WERI-Rb-1 (cell line): ENCODE measurements around the gene RNU5D-1.
"Not testable (repeated sequence)": the region's sequence is repeated elsewhere in the genome, so short reads cannot be mapped to it uniquely, and the experiment has no call there.

Experiments used
- DNase-seq: peaks from one replicate; pipeline ENCODE4 v3.0.0-alpha.2; 2020
- H3K27ac ChIP-seq: fragments of 250-450 bp; sonication (Bioruptor Pico); 2 replicates; pipeline ENCODE4 v1.5.1; 2020; ENCODE audit warnings: mild to moderate bottlenecking, moderate library complexity
- H3K27me3 ChIP-seq: fragments of 250-450 bp; sonication (Bioruptor Pico); 2 replicates; pipeline ENCODE4 v1.5.1; 2021; ENCODE audit warnings: mild to moderate bottlenecking, low read depth, moderate library complexity; ENCODE audit not compliant: insufficient read depth, severe bottlenecking
- H3K36me3 ChIP-seq: fragments of 250-450 bp; sonication (Bioruptor Pico); 2 replicates; pipeline ENCODE4 v1.5.1; 2020; ENCODE audit warnings: mild to moderate bottlenecking, moderate library complexity
- H3K4me3 ChIP-seq: 2 replicates; pipeline ENCODE4 v1.5.1; 2011; ENCODE audit warnings: low read depth, mild to moderate bottlenecking, control low read depth, low read length
- H3K9me3 ChIP-seq: fragments of 250-450 bp; sonication (Bioruptor Pico); 2 replicates; pipeline ENCODE4 v1.5.1; 2021; ENCODE audit warnings: mild to moderate bottlenecking, moderate library complexity; ENCODE audit not compliant: severe bottlenecking
- TF ChIP-seq, protein P1 (sequence below): IDR thresholded peaks from 2 replicates; pipeline ENCODE4 v1.5.1; 2011; ENCODE audit warnings: low read depth, mild to moderate bottlenecking, control low read depth, inconsistent platforms, low read length

The RNU5D-1 gene

DNA sequence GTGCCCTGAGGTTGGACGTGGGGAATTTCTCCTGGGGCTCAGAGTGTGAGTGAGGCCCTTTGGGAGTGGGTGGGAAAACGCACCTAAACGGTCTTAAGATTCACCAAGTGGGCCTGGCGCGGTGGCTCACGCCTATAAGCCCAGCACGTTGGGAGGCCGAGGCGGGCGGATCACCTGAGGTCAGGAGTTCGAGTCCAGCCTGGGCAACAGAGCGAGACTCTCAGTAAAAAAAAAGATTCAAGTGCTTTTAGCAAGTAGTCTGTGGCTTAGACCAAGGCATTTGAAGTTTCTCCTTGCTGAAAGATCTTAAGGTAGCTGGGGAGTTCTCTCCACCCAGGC lies 45.7 kb upstream of the RNU5D-1 start:
- DNase-seq: no peak
- no peaks in the 10 kb centered on the region for H3K27me3 ChIP-seq
- TF ChIP-seq, protein P1, sequence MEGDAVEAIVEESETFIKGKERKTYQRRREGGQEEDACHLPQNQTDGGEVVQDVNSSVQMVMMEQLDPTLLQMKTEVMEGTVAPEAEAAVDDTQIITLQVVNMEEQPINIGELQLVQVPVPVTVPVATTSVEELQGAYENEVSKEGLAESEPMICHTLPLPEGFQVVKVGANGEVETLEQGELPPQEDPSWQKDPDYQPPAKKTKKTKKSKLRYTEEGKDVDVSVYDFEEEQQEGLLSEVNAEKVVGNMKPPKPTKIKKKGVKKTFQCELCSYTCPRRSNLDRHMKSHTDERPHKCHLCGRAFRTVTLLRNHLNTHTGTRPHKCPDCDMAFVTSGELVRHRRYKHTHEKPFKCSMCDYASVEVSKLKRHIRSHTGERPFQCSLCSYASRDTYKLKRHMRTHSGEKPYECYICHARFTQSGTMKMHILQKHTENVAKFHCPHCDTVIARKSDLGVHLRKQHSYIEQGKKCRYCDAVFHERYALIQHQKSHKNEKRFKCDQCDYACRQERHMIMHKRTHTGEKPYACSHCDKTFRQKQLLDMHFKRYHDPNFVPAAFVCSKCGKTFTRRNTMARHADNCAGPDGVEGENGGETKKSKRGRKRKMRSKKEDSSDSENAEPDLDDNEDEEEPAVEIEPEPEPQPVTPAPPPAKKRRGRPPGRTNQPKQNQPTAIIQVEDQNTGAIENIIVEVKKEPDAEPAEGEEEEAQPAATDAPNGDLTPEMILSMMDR: no peak
- no peaks in the 10 kb centered on the region for H3K9me3 ChIP-seq
- peak overlapping the region; percentile 73 for H3K4me3 ChIP-seq
- peak overlapping the region; percentile 82; the same call in 1 of the 2 replicates for H3K27ac ChIP-seq
- peaks cover 56% of the 10 kb centered on the region for H3K36me3 ChIP-seq

DNA sequence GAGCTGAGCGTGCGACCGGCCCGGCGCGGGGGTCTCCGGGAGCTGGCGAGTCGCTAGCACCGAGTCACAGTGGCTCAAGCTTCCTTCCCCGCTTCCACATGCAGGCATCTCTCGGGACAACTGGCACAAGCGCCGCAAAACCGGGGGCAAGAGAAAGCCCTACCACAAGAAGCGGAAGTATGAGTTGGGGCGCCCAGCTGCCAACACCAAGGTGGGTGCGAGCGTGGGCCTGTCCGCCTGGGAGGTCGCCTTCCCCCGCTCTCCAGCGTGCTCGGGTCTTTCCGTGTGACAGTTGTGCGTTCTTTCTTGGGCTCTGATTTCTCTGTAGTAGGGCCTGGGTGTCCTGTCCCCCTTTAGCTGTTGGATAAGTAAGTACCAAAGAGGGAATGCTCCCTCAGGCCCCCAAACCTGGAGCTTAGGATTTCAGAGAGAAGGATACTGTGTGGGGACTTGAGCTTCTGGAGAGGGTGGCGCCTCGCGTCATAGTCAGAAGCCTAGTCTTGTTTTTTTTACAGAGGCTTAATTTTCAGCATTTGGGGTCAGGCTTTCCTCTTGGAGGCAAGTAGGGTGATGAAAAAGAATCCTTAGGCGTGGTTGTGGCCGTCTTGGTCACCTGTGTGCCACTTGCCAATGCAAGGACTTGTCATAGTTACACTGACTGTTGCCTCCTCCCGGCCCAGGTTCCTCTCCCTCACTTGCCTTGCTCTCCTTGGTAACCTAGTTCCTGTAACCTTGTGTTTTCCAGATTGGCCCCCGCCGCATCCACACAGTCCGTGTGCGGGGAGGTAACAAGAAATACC lies 45.2 kb upstream of the RNU5D-1 start:
- no peaks in the 10 kb centered on the region for H3K9me3 ChIP-seq
- no peak for DNase-seq
- peak overlapping the region; percentile 82 for H3K27ac ChIP-seq
- H3K36me3 ChIP-seq: peaks cover 52% of the 10 kb centered on the region
- TF ChIP-seq, protein P1: no peak
- H3K27me3 ChIP-seq: no peaks in the 10 kb centered on the region
- H3K4me3 ChIP-seq: peak overlapping the region; percentile 73

- H3K27ac ChIP-seq: peak within 1 kb of the TSS; percentile 82
- H3K9me3 ChIP-seq: no peaks in the 10 kb centered on the region
- H3K4me3 ChIP-seq: peak within 1 kb of the TSS; percentile 73
- DNase-seq: peak; percentile 90
- TF ChIP-seq, protein P1: no peak
- H3K36me3 ChIP-seq: peaks cover 45% of the 10 kb centered on the region
- H3K27me3 ChIP-seq: no peaks in the 10 kb centered on the region
Observed at GRCh38 chr1:44775078-44775929, 44.3 kb upstream of the RNU5D-1 start, which contains the start of gene RPS8. Gene RPS8, plus strand, starts transcription at chr1:44775540. Its CDS starts 57 bp downstream, at chr1:44775597.

DNA sequence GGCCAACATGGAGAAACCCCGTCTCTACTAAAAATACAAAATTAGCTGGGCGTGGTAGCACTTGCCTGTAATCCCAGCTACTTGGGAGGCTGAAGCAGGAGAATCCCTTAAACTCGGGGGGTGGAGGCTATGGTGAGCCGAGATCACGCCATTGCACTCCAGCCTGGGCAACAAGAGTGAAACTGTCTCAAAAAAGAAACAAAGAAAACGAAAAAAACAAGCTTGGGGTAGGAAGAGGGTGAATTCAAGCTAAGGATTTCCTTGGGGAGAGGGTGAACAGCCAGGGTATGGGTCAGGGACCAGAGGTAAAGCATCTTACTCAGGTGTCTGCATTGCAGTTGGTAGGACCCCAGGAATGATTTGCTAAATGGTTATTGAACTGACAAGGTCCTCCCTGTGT lies 35.5 kb upstream of the RNU5D-1 start:
- H3K4me3 ChIP-seq, H3K27me3 ChIP-seq, H3K9me3 ChIP-seq, DNase-seq, H3K27ac ChIP-seq: not testable (repeated sequence)
- H3K36me3 ChIP-seq: peaks cover 62% of the 10 kb centered on the region

DNA sequence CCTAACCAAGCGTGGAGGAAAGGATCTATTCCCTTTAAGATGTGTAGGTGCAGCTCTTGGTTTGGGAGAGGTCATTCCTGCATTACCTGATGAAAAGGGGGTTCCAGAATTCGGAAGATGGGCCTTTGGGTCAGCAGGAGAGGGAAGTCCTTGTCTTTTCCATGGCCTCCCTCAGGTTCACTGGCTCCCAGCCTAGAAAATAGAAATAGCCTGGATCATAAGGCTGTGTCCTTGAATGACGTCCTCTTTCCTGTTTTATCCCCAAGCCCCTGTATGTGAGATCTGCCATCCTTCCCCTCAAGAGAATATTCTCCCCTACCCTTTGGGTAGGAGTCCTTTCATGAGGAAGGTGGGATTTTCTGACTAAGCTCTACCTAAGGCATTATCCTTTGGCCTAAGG lies 29.9 kb upstream of the RNU5D-1 start:
- TF ChIP-seq, protein P1: no peak
- Histone ChIP-seq H3K4me3 (no peak overlapping the region), H3K36me3 (peaks cover 95% of the 10 kb centered on the region), H3K9me3 (no peaks in the 10 kb centered on the region), H3K27me3 (no peaks in the 10 kb centered on the region), H3K27ac (no peak overlapping the region)
- DNase-seq: no peak

- Histone ChIP-seq H3K27ac (no peak overlapping the region), H3K9me3 (no peaks in the 10 kb centered on the region), H3K4me3 (no peak overlapping the region), H3K27me3 (no peaks in the 10 kb centered on the region), H3K36me3 (peaks cover 96% of the 10 kb centered on the region)
- DNase-seq: no peak
- TF ChIP-seq, protein P1: no peak
Observed at GRCh38 chr1:44759077-44759476, 28.1 kb upstream of the RNU5D-1 start.
